Activated naive CD4-positive, alpha-beta T cell treated with anti-CD3 and anti-CD28 coated beads, Interleukin-2, amount 50 U/mL, for 16 hours (primary cell): Measurements from ENCODE around the gene CASP5.
"Not testable (repeated sequence)": the region's sequence is repeated elsewhere in the genome, so short reads cannot be mapped to it uniquely, and the experiment has no call there.

Experiments used
- DNase-seq: peaks from one replicate; pipeline ENCODE4 v3.0.0-alpha.2; 2020

Gene CASP5

DNA sequence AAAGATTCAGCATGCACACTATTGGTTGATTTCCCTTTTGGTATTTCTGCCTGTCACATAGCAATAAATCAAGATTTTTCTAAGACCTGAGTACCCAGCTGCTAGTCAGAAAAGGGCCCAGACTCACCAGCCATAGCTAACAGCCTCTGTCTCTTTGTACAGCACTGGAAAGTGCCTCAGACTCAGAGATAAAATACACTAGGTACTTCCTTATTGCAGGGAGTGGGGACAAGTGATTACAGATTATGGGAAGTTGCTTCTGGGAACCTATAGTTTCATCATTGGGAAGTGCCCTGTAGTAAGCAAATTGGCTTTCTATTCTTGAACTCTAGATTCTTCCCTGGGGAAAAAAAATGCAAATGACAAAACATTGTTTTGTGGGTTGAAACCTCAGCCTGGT lies at the start of gene CASP5:
TSS of gene CASP5 (minus strand) at position 166 of the 400 bp plus-strand sequence. CDS start at position 134, 32 bp downstream.
- no peak for DNase-seq

- not testable (repeated sequence) for DNase-seq
These were observed 49.1 kb upstream of the CASP5 start for GRCh38 chr11:105072080-105072479.

- no peak for DNase-seq
These were observed 48.2 kb upstream of the CASP5 start for GRCh38 chr11:105071089-105071732.

GRCh38 chr11:105070306-105070705 lies 47.3 kb upstream of the CASP5 start:
- no peak for DNase-seq

DNA sequence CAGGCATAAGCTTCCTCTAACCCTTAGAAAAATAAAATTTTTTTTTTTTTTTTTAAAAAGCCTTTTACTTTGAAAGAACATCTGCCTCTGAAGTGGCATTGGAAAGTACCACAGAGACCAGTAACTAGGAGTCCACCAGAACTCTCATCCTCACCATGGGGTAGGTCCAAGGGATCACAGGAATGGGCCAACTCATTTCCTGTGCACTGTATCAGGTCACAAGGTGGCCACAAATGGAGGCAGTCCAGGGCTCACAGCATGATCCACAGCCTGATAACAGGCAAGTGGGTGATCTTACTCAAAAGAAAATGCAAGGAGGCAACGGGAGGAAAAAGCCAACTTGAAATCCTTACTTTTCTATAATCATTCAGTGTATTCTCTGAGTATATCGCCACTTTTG lies 46.8 kb upstream of the CASP5 start:
- not testable (repeated sequence) for DNase-seq

- DNase-seq = not testable (repeated sequence)
These were observed 40.4 kb upstream of the CASP5 start for GRCh38 chr11:105063245-105063941.

DNA sequence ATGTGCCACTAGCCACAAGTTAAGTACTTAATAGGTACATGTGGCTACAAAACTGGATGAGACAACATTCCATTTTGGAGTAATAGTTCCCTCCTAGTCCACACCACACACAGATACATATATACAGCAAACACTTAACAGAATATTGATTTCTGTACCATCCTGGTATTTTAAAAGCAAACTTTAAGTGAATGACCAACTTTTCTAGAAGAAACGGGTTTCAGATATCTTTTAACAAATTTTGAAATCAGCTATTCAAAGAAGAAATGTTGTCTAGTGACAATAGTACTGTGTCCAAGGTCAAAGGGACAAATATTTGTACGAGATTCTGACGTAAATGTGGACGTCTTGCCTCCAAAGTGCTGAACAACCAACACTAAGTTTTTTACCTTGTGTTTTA lies 34.5 kb upstream of the CASP5 start:
- no peak for DNase-seq

- DNase-seq = no peak
These were observed 33.5 kb upstream of the CASP5 start for GRCh38 chr11:105056446-105056845.

DNA sequence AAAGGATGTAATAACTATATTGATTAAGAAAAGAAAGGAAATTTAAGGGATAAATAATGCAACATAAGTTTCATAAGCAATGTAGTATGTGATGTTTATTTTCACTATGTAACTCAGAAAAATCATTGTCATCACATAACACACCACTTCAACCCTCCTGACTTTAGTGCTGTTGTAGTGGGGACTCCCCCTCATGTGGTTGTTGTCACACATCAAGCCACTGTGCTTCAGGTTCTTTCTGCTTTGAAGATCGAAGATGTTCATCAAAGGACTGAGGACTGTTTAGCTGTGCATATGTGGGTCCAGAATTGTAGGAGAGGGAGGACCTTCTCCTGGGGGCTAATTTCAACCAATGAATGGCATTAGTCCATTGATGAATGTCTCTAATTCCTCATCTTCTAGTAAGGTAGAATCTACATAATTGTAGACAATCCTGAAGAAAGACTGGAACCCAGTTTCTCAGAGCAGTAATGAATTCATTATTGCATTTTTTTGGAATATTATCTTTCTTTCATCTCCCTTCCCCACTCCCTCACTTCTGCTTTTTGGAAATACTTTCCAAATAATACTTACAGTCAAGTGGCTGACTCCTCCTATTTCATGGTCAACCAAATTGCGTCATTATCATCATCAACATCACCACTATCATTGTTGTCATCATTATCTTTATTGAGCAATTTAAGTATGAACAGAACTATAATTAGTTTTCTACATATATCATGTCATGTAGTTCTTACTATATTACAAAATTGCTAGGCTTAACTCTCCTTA lies 31.9 kb upstream of the CASP5 start:
- DNase-seq = no peak

- DNase-seq = no peak
These were observed 29.5 kb upstream of the CASP5 start for GRCh38 chr11:105052487-105052886.

DNA sequence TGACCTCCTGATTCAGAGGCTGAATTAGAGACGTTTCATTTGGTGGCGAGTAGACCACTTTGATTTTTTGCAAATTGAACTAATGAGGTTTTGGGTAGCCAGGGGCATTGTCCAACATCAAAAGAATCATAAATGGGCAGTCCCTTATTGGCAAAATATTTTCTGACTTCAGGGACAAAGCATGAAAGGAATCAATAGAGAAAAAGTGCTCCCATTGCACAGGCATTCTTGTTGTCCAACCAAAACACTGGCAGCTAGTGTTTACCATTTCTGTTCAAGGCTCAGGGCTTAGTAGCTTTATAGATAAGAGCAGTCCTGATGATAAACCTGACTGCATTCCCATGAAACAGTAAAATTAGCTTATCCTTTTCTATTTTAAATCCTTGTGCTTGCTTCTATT lies 28.6 kb upstream of the CASP5 start:
- no peak for DNase-seq

DNA sequence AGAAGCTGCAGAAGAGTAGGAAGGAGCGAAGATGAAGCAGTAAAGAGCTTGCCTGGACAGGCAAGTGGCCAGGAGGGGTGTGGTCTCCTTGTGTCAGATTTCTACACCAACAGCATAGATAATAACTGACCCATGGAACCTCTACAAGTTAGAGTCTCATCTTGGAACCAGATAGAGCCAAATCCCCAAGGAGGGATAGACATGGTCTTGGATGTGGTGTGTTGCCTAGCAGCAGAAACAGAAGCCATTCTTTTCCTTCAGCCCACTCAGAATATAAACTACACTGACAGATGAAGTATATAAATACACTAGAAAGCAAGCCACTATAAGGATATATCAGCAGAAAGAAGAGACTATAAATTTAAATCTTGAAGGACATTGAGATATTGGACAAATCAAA lies 26.5 kb upstream of the CASP5 start:
- no peak for DNase-seq

DNA sequence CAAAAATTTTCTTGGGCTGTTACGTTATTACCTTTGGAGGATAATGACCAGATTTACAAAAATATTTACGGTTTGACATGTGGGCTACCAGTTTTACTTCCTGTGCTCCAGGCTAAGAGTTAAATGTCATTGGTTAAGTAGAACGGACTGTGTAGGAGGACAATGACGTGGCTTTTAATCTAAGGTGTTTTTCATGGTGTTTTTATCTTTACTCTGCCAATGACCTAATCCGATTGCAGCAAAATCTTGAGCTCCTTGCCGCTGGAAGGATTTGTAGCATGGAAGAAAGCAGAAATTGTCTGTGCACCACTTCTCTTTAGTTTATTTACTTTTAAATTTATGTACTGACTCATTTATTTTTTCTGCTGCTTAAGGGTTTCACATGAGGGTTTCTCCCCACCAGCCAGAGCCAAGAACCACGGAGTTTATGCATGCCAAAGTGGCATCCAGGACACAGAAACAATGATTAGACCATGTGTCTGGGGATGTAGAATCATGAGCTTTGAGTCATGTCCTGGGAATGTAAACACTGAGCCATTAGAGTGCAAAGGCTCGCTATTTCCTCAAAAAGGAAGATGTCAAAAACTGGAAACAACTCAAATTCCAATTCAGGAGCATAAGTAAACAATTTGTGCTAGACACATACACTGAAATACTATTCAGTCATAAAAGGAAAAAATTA lies 24.1 kb upstream of the CASP5 start:
- no peak for DNase-seq

DNA sequence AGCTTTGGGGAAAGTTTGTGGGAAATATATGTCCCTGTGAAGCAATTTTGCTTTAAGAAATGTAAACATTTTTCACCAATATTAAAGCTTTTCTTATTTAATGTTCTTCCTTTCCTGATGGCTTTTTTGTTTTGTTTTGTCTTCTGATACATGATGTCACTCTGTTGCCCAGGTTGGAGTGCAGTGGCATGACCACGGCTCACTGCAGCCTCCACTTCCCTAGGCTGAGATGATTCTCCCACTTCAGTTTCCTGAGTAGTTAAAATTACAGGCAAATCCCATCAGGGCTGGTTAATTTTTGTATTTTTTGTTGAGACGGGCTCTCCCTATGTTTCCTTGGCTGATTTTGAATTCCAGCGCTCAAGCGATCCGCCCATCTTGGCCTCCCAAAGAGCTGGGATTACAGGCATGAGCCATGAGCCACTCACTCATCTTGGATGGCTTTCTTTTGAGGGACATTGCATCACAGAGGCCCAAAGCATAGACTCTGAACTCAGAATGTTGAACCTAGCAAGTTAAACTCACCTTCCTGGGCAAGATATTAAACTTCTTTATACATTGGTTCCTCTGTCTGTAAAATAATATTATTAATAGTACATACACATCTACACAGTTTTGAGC lies 22.8 kb upstream of the CASP5 start:
- DNase-seq = no peak

DNA sequence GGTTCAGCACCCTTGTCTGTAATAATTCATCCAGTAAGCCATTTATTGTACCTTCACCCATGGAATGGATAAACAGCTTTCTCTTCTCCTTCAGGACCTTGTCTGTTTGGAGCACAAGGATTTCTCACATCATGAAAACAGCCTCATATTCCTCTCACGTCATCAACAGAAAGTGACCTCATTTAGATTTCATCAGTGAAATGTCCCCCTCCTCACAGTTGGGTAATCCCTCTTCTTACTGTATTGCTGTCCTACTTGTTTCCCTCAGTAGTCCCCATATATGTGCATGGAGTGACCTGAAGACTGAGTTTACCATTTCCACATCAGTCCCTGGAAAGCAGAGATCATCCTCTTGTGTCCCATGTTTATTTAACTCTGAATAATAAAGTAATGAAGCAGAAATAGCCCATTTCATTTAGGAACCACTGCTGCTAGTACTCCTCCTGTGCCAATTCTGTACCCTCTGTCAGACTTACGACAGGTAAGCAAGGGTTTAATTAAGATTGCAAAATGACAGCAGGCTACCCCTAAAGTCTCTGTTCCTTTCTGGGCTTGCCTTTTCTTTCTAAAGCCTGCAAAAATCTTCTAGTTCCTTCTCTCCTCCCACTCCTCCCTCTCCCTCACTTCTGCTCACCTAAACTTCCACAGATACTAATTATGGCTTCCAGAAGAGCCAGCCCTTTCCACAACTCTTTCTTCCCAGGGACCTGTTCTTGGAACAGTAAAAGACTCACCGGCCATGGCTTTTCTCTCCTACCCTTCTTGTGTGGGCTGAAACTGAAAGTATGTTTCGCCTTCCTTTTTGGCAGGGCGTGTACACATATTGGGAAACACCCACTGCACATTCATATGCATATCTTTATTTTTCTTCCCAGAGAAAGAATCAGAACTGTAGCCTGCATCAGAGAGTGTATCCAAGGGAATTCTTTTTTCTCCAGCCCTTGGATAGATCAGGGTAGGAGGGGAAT lies 21.9 kb upstream of the CASP5 start, which contains the start of gene CARD16:
TSS of gene CARD16 (minus strand) at position 779 of the 968 bp plus-strand sequence. CDS start at position 741, 38 bp downstream.
- DNase-seq = peak; percentile 16

DNA sequence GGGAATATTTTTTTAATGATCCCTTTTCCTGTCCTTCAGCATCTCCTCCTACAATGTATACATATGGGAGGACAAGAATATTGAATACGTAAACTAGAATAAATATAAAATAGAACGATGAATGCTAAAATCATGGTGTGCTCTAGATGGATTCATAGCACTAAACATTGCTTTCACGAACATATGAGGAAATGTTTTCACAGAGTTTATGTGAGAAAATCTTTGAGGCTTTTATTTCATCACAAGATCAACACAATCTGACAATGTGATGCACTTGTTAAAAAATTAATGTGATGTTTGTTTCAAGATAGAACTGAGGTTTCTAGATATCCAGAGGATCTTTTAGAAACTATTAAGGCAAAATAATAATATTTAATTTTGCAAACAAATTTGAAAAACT lies 19.2 kb upstream of the CASP5 start:
- no peak for DNase-seq

- no peak for DNase-seq
These were observed 17.7 kb upstream of the CASP5 start for GRCh38 chr11:105040703-105041102.

DNA sequence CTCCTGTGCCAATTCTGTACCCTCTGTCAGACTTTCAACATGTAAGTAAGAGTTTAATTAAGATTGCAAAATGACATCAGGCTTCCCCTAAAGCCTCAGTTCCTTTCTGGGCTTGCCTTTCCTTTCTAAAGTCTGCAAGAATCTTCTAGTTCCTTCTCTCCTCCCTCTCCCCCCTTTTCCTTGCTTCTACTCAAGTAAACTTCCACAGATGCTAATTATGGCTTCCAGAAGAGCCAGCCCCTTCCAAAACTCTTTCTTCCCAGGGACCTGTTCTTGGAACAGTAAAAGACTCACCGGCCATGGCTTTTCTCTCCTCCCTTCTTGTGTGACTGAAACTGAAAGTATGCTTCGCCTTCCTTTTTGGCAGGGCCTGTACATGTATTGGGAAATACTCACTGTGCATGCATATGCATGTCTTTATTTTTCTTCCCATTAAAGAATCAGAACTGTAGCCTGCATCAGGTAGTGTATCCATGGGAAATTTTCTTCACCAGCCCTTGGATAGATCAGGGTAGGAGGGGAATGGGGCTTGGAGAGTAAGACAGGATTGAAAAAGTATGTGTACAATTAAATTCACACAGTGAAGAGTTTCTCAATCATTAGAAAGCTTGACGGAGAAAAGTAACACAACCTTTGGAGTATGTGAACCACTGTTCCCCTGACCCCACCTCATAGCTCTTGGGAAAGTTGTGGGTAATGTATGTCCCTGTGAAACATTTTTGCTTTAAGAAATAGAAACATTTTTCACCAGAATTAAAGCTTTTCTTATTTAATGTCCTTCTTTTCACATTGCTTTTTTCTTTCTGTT lies 12.0 kb upstream of the CASP5 start, which contains the start of gene CASP1:
TSS of gene CASP1 (minus strand) at position 332 of the 808 bp plus-strand sequence. CDS start at position 301, 31 bp downstream.
- no peak for DNase-seq

DNA sequence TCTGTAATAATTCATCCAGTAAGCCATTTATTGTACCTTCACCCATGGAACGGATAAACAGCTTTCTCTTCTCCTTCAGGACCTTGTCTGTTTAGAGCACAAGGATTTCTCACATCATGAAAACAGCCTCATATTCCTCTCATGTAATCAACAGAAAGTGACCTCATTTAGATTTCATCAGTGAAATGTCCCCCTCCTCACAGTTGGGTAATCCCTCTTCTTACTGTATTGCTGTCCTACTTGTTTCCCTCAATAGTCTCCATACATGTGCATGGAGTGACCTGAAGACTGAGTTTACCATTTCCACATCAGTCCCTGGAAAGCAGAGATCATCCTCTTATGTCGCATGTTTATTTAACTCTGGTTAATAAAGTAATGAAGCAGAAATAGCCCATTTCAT lies 11.4 kb upstream of the CASP5 start:
- not testable (repeated sequence) for DNase-seq

GRCh38 chr11:105033781-105034180 lies 10.8 kb upstream of the CASP5 start:
- no peak for DNase-seq
